HCT116 (cell line): ENCODE measurements around the gene PDGFA. TPM values are rescaled to one million over a fixed set of nuclear protein-coding genes. Genes with fewer than 3 reads are reported as not detected.

Experiments used
- ATAC-seq: fragments of 200-7000 bp; cut with Tn5 transposase; 2 replicates; pipeline ENCODE4 v1.9.1; 2020; ENCODE audit warnings: mild to moderate bottlenecking, moderate library complexity
- BruUV-seq: library from RNA; stranded (reverse); fragments of 400-500 nt; replicated peaks from 2 replicates; lab custom pipeline; 2021; lab: Mats Ljungman, UMichigan
- CTCF ChIA-PET: fragments of 300-600 bp; sonication (Branson Sonifier 250); formaldehyde crosslinking; loops from one replicate; lab custom pipeline; 2021; ENCODE audit warnings: antibody characterized with exemption; lab: Charles Lee
- POLR2A ChIA-PET: fragments of 300-600, 350-600 bp; sonication (Branson Sonifier 250); formaldehyde crosslinking; loops from one replicate; lab custom pipeline; 2021; ENCODE audit warnings: antibody characterized with exemption; lab: Charles Lee
- RAD21 ChIA-PET, 2 experiments: fragments of 300-600 bp; sonication (Branson Sonifier 250); formaldehyde crosslinking; loops; one replicate each; lab custom pipeline; 2023; ENCODE audit warnings: low total read pairs in 2 of 2; ENCODE audit not compliant: uncharacterized antibody in 2 of 2, unreplicated experiment in 2 of 2, low non-redundant PET in 1 of 2; lab: Charles Lee
- DNase-seq: peaks from one replicate; pipeline ENCODE4 v3.0.0-alpha.2; 2010; ENCODE audit warnings: low read depth, low spot score
- H2AFZ ChIP-seq: fragments of 200-600 bp; shearing (Covaris generic), sonication (generic); 2 replicates; pipeline ENCODE4 v1.6.1; 2017; ENCODE audit warnings: low read depth, mixed run types, mixed read lengths, antibody characterized with exemption, low read length; ENCODE audit not compliant: poor library complexity, severe bottlenecking
- H3K27ac ChIP-seq: 2 replicates; pipeline ENCODE4 v1.5.1; 2012; ENCODE audit warnings: low read depth, low read length
- H3K27me3 ChIP-seq: fragments of 200-600 bp; sonication (generic); 2 replicates; pipeline ENCODE4 v1.6.1; 2016; ENCODE audit warnings: mixed run types, low read length, mixed read lengths; ENCODE audit not compliant: insufficient read depth
- H3K36me3 ChIP-seq, 2 experiments: fragments of 200-500 bp in 1 of 2; fragments of 200-600 bp in 1 of 2; sonication (Bioruptor generic) in 1 of 2; sonication (generic) in 1 of 2; 2 replicates each; pipeline versions ENCODE4 v1.5.1 to v1.6.1; 2014 to 2016; ENCODE audit warnings: low read length in 2 of 2, inconsistent platforms in 1 of 2, mixed read lengths in 1 of 2, mixed run types in 1 of 2; ENCODE audit not compliant: insufficient read depth in 2 of 2, control insufficient read depth in 1 of 2
- H3K4me1 ChIP-seq, 2 experiments: fragments of 200-600 bp in 1 of 2; sonication (generic) in 1 of 2; 2 replicates each; pipeline versions ENCODE4 v1.5.1 to v1.6.1; 2012 to 2017; ENCODE audit warnings: low read length in 2 of 2, inconsistent platforms in 1 of 2, mild to moderate bottlenecking in 1 of 2, mixed read lengths in 1 of 2, mixed run types in 1 of 2, moderate library complexity in 1 of 2; ENCODE audit not compliant: insufficient read depth in 2 of 2, control insufficient read depth in 1 of 2
- H3K4me2 ChIP-seq: fragments of 200-600 bp; sonication (generic); 2 replicates; pipeline ENCODE4 v1.6.1; 2017; ENCODE audit warnings: mixed run types, low read length, mixed read lengths
- H3K4me3 ChIP-seq, 2 experiments: fragments of 200-600 bp in 1 of 2; sonication (generic) in 1 of 2; replicated peaks in 1 of 2; 2 replicates each; pipeline ENCODE4 v1.5.1; 2011 to 2016; ENCODE audit warnings: low read length in 2 of 2, control low read depth in 1 of 2, low read depth in 1 of 2, mild to moderate bottlenecking in 1 of 2, mixed read lengths in 1 of 2, mixed run types in 1 of 2
- H3K79me2 ChIP-seq: fragments of 200-600 bp; sonication (generic); 2 replicates; pipeline ENCODE4 v1.6.1; 2017; ENCODE audit warnings: mild to moderate bottlenecking, mixed run types, low read length, moderate library complexity, mixed read lengths; ENCODE audit not compliant: insufficient read depth
- H3K9ac ChIP-seq: fragments of 200-600 bp; sonication (generic); 2 replicates; pipeline ENCODE4 v1.6.1; 2016; ENCODE audit warnings: low read length, mixed read lengths
- H3K9me2 ChIP-seq: fragments of 200-600 bp; sonication (generic), shearing (Covaris generic); 2 replicates; pipeline ENCODE4 v1.6.1; 2017; ENCODE audit warnings: mixed run types, mild to moderate bottlenecking, moderate library complexity; ENCODE audit not compliant: insufficient read depth
- H3K9me3 ChIP-seq, 2 experiments: fragments of 200-500 bp in 1 of 2; fragments of 200-600 bp in 1 of 2; sonication (Bioruptor generic) in 1 of 2; sonication (generic) in 1 of 2; 2 replicates each; pipeline ENCODE4 v1.6.1; 2014 to 2017; ENCODE audit warnings: low read length in 2 of 2, mixed read lengths in 2 of 2, inconsistent platforms in 1 of 2, low read depth in 1 of 2, mild to moderate bottlenecking in 1 of 2, mixed run types in 1 of 2, moderate library complexity in 1 of 2; ENCODE audit not compliant: control insufficient read depth in 1 of 2, insufficient read depth in 1 of 2
- H4K20me1 ChIP-seq: fragments of 200-600 bp; sonication (generic), shearing (Covaris generic); 2 replicates; pipeline ENCODE4 v1.6.1; 2017; ENCODE audit warnings: mixed run types, mild to moderate bottlenecking, moderate library complexity; ENCODE audit not compliant: insufficient read depth
- CBX3 ChIP-seq: IDR thresholded peaks from 2 replicates; pipeline ENCODE4 v1.6.1; 2012; ENCODE audit warnings: low read depth
- ELF1 ChIP-seq: IDR thresholded peaks from 2 replicates; pipeline ENCODE4 v1.6.1; 2012; ENCODE audit warnings: low read depth, borderline replicate concordance
- EZH2 ChIP-seq: fragments of 200-600 bp; sonication (generic); IDR thresholded peaks from 2 replicates; pipeline ENCODE4 v1.6.1; 2017; ENCODE audit warnings: antibody characterized with exemption, mixed run types
- POLR2AphosphoS5 ChIP-seq: IDR thresholded peaks from 2 replicates; pipeline ENCODE4 v1.6.1; 2011; ENCODE audit warnings: mild to moderate bottlenecking, low read depth, low read length, moderate library complexity
- RAD21 ChIP-seq: IDR thresholded peaks from 2 replicates; pipeline ENCODE4 v1.6.1; 2012; ENCODE audit warnings: low read depth, mild to moderate bottlenecking
- SIN3A ChIP-seq: IDR thresholded peaks from 2 replicates; pipeline ENCODE4 v1.6.1; 2012; ENCODE audit warnings: low read depth
- TCF7L2 ChIP-seq: IDR thresholded peaks from 2 replicates; pipeline ENCODE4 v1.7.0; 2011; ENCODE audit warnings: borderline replicate concordance, inconsistent platforms; ENCODE audit not compliant: insufficient read depth, insufficient read length; ENCODE audit errors: extremely low read depth
- YY1 ChIP-seq: IDR thresholded peaks from 2 replicates; pipeline ENCODE4 v1.6.1; 2011; ENCODE audit warnings: low read length, low read depth, moderate library complexity, mild to moderate bottlenecking; ENCODE audit not compliant: insufficient replicate concordance; ENCODE audit errors: extremely low read depth
- ZNF274 ChIP-seq: fragments of 200-500 bp; sonication (Bioruptor generic); IDR thresholded peaks from 2 replicates; pipeline ENCODE4 v1.6.1; 2014; ENCODE audit warnings: mild to moderate bottlenecking, low read depth, low read length, inconsistent platforms
- intact Hi-C: fragments of 100-400 bp; cut with micrococcal nuclease; formaldehyde crosslinking; loops from 2 replicates; pipeline ENCODE4 v1.10.0; 2022
- total RNA-seq: library from RNA; stranded (reverse); gene quantifications from one replicate; pipeline ENCODE4 v1.2.1, GENCODE V29; 2021; ENCODE audit not compliant: unreplicated experiment
- TF ChIP-seq, protein P1 (sequence below): IDR thresholded peaks from 2 replicates; pipeline ENCODE4 v1.6.1; 2011; ENCODE audit warnings: mild to moderate bottlenecking, low read length, moderate library complexity; ENCODE audit not compliant: insufficient replicate concordance; ENCODE audit errors: extremely low read depth

PDGFA gene
- total RNA-seq, 1 experiment from 2014 or later: 44.7 TPM

GRCh38 chr7:545470-545869 lies 25.8 kb upstream of the PDGFA start:
- POLR2A ChIA-PET: no interaction called here
- H3K27me3 ChIP-seq: no peaks in the 10 kb centered on the region

DNA sequence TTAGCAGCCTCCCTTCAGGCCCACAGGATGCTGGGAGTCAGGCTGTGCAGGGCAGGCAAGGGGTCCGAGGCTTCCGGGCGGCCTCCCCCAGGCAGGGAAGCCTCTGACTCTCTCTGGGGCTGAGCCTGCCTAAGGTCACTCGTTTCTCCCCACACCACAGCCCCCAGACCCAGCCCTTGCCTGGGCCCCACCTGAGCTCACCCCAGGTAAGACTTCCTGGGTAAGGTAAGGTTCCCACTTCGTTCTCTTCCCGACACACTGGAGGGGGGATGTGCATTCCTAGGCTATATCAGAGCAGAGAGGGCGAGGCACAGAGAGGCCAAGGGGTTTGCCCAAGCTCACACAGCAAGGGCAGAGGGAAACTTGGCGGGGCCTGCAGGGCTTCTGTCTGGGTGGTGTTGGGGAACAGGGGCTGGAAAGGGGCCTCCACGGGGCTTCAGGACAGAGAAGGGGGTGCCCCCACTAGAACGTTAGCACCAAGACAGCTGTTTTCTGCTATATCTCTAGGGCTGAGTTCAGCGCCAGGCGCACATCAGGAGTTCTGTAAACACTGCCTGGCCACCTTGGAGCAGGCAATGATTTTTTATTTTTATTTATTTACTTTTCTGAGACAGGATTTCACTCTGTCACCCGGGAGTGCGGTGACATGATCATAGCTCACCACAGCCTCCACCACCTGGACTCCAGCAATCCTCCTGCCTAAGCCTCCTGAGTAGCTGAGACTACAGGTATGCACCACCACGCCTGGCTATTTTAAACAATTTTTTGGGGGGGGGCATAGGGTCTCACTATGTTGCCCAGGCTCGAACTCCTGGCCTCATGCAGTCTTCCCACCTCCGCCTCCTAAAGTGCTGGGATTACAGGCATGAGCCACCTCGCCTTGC lies 24.9 kb upstream of the PDGFA start:
- Histone ChIP-seq H4K20me1 (no peaks in the 10 kb centered on the region), H3K27ac (no peak overlapping the region), H3K9me3 (no peaks in the 10 kb centered on the region), H3K4me1 (peaks cover 19 to 39% of the 10 kb centered on the region in 2 experiments), H3K36me3 (no peaks in the 10 kb centered on the region), H3K4me2 (no peak overlapping the region), H2AFZ (no peak overlapping the region), H3K27me3 (no peaks in the 10 kb centered on the region), H3K9ac (no peak overlapping the region), H3K4me3 (no peak overlapping the region), H3K79me2 (no peaks in the 10 kb centered on the region), H3K9me2 (no peaks in the 10 kb centered on the region)
- ATAC-seq (no peak), DNase-seq (no peak)
- POLR2A ChIA-PET: no interaction called here
- CTCF ChIA-PET: no interaction called here
- RAD21 ChIA-PET: no interaction called here
- BruUV-seq: no TSS peak
- TF ChIP-seq CBX3 (no peak), SIN3A (no peak), EZH2 (no peak), TCF7L2 (no peak), POLR2AphosphoS5 (no peak), RAD21 (no peak), ELF1 (no peak), YY1 (no peak)
- TF ChIP-seq, protein P1, sequence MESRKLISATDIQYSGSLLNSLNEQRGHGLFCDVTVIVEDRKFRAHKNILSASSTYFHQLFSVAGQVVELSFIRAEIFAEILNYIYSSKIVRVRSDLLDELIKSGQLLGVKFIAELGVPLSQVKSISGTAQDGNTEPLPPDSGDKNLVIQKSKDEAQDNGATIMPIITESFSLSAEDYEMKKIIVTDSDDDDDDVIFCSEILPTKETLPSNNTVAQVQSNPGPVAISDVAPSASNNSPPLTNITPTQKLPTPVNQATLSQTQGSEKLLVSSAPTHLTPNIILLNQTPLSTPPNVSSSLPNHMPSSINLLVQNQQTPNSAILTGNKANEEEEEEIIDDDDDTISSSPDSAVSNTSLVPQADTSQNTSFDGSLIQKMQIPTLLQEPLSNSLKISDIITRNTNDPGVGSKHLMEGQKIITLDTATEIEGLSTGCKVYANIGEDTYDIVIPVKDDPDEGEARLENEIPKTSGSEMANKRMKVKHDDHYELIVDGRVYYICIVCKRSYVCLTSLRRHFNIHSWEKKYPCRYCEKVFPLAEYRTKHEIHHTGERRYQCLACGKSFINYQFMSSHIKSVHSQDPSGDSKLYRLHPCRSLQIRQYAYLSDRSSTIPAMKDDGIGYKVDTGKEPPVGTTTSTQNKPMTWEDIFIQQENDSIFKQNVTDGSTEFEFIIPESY: no peak
- intact Hi-C loops: no loop called here

More at GRCh38 chr7:545470-545869, 25.8 kb upstream of the PDGFA start:
- Histone ChIP-seq H2AFZ (no peak overlapping the region), H3K4me3 (no peak overlapping the region), H3K9ac (no peak overlapping the region), H3K27ac (no peak overlapping the region), H3K79me2 (no peaks in the 10 kb centered on the region), H3K4me1 (peaks cover 13 to 30% of the 10 kb centered on the region in 2 experiments), H3K9me2 (no peaks in the 10 kb centered on the region), H3K9me3 (no peaks in the 10 kb centered on the region), H4K20me1 (no peaks in the 10 kb centered on the region), H3K4me2 (no peak overlapping the region), H3K36me3 (no peaks in the 10 kb centered on the region)
- CTCF ChIA-PET: no interaction called here
- no peak for DNase-seq
- intact Hi-C loops: no loop called here
- no peak for ATAC-seq
- BruUV-seq: no TSS peak
- TF ChIP-seq ZNF274: no peak
- TF ChIP-seq YY1: no peak
- RAD21 ChIA-PET: no interaction called here
